B cell (primary cell): ENCODE results near the gene MRPS15.

Source experiments
- CTCF ChIP-seq: fragments of 200-600 bp; IDR thresholded peaks from one replicate; pipeline ENCODE4 v1.8.0; 2022; ENCODE audit warnings: antibody characterized with exemption, mild to moderate bottlenecking
- EZH2 ChIP-seq: IDR thresholded peaks from 2 replicates; pipeline ENCODE4 v1.6.1; 2012; ENCODE audit warnings: borderline replicate concordance, low read depth, mild to moderate bottlenecking, moderate library complexity, low read length; ENCODE audit not compliant: insufficient read depth, poor library complexity, severe bottlenecking

- no peak for TF ChIP-seq CTCF
- no peak for TF ChIP-seq EZH2
These were observed 7.7 kb downstream of the MRPS15 start for GRCh38 chr1:36456391-36456928.
